C4-2B (cell line): ENCODE data around the gene PAPSS1.

Experiments used
- CTCF ChIP-seq: fragments of 450-650 bp; conservative IDR thresholded peaks from 2 replicates; pipeline ENCODE4 v1.5.1; 2017; ENCODE audit warnings: mild to moderate bottlenecking
- ZFX ChIP-seq: fragments of 450-650 bp; IDR thresholded peaks from 2 replicates; pipeline ENCODE4 v1.6.1; 2017

- TF ChIP-seq CTCF: no peak
- no peak for TF ChIP-seq ZFX
These were observed 23.5 kb upstream of the PAPSS1 start for GRCh38 chr4:107743532-107743931.
